ENCODE results near the gene FTSJ3. TPM values are rescaled to one million over a fixed set of nuclear protein-coding genes. Genes with fewer than 3 reads are reported as not detected.

Gene FTSJ3
- total RNA-seq, 5 donors from 2014 or later (not counting 1 experiment from before 2014, with no cell fraction given): 39.4 to 64.9 (median 53.3) TPM

DNA sequence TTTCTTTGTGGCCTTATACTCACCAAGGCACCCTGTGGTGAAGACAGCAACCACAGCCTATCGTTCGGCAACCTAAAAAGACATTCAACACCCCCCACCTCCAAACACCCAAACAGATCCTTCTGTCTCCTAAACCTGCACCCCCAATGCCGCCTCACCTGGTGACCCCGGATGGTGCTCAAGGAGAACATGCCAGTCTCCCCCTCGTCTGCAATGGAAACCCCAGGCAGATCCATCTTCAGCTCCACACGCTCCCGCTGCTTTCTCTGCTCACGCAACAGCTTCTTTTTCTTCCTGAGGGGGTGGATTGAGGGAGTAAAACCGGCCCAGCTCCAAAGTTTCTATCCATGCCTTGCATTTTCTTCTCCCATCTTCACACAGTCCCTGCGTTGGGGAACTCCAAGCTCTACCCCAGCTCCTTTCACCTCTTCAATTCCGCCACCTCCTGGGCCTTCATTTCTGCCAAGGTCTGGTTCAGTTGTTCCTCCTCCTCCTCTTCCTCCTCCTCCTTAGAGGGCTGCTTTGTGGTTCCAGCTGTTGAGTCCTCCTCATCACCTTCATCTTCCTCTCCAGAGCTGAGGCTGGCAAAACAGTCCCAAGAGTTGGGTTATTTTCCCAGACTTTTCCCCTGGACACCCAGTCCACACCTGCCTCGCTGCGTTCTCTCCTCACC is 3.7 kb downstream of the FTSJ3 start:
- DNase-seq: no peak
- H3K9me3 ChIP-seq: no peaks in the 10 kb centered on the region
- Mint-ChIP-seq H3K4me1 (peaks cover 49 to 76% (median 53%) of the 10 kb centered on the region in 3 donors), H3K27ac (peak overlapping the region; percentile 48 to 61), H3K4me3 (peak overlapping the region in 1 of 3 donors; percentile 31), H3K27me3 (no peaks in the 10 kb centered on the region), H3K36me3 (peaks cover 50% of the 10 kb centered on the region), H3K9me3 (no peaks in the 10 kb centered on the region)
- H3K4me1 ChIP-seq (ENCODE audit: control insufficient read depth in 1 of 2, extremely low read depth in 1 of 2, insufficient read depth in 2 of 2, low read length in 2 of 2): peaks cover 18 to 33% of the 10 kb centered on the region in 2 experiments
- H3K27ac ChIP-seq (ENCODE audit: low read length): no peak overlapping the region
- CTCF ChIA-PET: no interaction called here
- peaks cover 27 to 69% of the 10 kb centered on the region in 2 donors for H3K36me3 ChIP-seq (ENCODE audit: control insufficient read depth in 2 of 2, extremely low read depth in 1 of 2, insufficient read depth in 1 of 2, low read length in 1 of 2)
- POLR2A ChIA-PET: no interaction called here
- 96% methylated on average over 8 of the region's 13 CpGs for WGBS (ENCODE audit: insufficient coverage)
- H3K4me3 ChIP-seq (ENCODE audit: control insufficient read depth in 1 of 2, extremely low read depth in 1 of 2, low read length in 1 of 2): no peak overlapping the region
- ATAC-seq (replicated peaks in 1 of 4): no peak
- H3K27me3 ChIP-seq (replicated peaks in 1 of 2; ENCODE audit: control insufficient read depth in 2 of 2, extremely low read depth in 1 of 2, insufficient read depth in 2 of 2, low read length in 1 of 2): no peaks in the 10 kb centered on the region

DNA sequence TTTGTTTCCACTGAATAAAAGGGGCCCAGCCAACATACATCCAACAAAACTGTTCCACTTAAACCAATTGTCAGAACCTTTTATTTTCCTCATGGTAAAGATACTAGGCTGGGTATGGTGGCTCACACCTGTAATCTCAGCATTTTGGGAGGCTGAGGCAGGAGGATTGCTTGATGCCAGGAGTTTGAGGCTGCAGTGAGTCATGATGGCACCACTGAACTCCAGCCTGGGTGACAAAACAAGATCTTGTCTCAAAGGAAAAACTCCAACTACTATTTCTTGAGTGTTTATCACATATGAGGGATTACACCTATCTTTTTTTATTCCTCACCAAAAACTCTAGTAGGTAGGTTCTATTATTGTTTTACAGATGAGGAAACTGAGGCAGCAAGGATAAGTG is 4.9 kb downstream of the FTSJ3 start:
- H3K27ac ChIP-seq (ENCODE audit: low read length): no peak overlapping the region
- H3K36me3 Mint-ChIP-seq: peaks cover 62% of the 10 kb centered on the region
- peaks cover 27 to 79% of the 10 kb centered on the region in 2 donors for H3K36me3 ChIP-seq (ENCODE audit: control insufficient read depth in 2 of 2, extremely low read depth in 1 of 2, insufficient read depth in 1 of 2, low read length in 1 of 2)
- no peaks in the 10 kb centered on the region for H3K27me3 ChIP-seq (replicated peaks in 1 of 2; ENCODE audit: control insufficient read depth in 2 of 2, extremely low read depth in 1 of 2, insufficient read depth in 2 of 2, low read length in 1 of 2)
- H3K9me3 ChIP-seq: no peaks in the 10 kb centered on the region
- CTCF ChIA-PET: interaction anchor here in 1 of 2 donors (0.6 kb wide), 1 partner anchor 49 kb away, joined by 3 read pairs; the partner anchor contains the start of genes CCDC47 and DDX42
- H3K4me1 ChIP-seq (ENCODE audit: control insufficient read depth in 1 of 2, extremely low read depth in 1 of 2, insufficient read depth in 2 of 2, low read length in 2 of 2): peaks cover 7 to 24% of the 10 kb centered on the region in 2 experiments
- peak overlapping the region; percentile 2 to 82 for H3K27ac Mint-ChIP-seq
- peaks cover 38 to 68% (median 43%) of the 10 kb centered on the region in 3 donors for H3K4me1 Mint-ChIP-seq
- no peak for ATAC-seq (replicated peaks in 1 of 4)
- no peak overlapping the region for H3K4me3 ChIP-seq (ENCODE audit: control insufficient read depth in 1 of 2, extremely low read depth in 1 of 2, low read length in 1 of 2)
- H3K9me3 Mint-ChIP-seq: no peaks in the 10 kb centered on the region
- no peak overlapping the region for H3K4me3 Mint-ChIP-seq
- no peak for DNase-seq
- POLR2A ChIA-PET: no interaction called here
- H3K27me3 Mint-ChIP-seq: no peaks in the 10 kb centered on the region

- peak overlapping the region; percentile 72 to 82 for H3K27ac Mint-ChIP-seq
- CTCF ChIA-PET: no interaction called here
- peaks cover 29 to 86% of the 10 kb centered on the region in 2 donors for H3K36me3 ChIP-seq (ENCODE audit: control insufficient read depth in 2 of 2, extremely low read depth in 1 of 2, insufficient read depth in 1 of 2, low read length in 1 of 2)
- ATAC-seq (replicated peaks in 1 of 4) (no peak), DNase-seq (no peak)
- H3K4me3 Mint-ChIP-seq: peak overlapping the region in 2 of 3 donors; percentile 39 to 48
- H3K27ac ChIP-seq (ENCODE audit: low read length): no peak overlapping the region
- POLR2A ChIA-PET: interaction anchor here in 1 of 2 donors (0.6 kb wide), 1 partner anchor 22 kb away, joined by 5 read pairs; no protein-coding TSS in a partner anchor
- H3K9me3 ChIP-seq: no peaks in the 10 kb centered on the region
- H3K4me1 ChIP-seq (ENCODE audit: control insufficient read depth in 1 of 2, extremely low read depth in 1 of 2, insufficient read depth in 2 of 2, low read length in 2 of 2): peaks cover 7 to 24% of the 10 kb centered on the region in 2 experiments
- H3K27me3 ChIP-seq (replicated peaks in 1 of 2; ENCODE audit: control insufficient read depth in 2 of 2, extremely low read depth in 1 of 2, insufficient read depth in 2 of 2, low read length in 1 of 2): no peaks in the 10 kb centered on the region
- H3K36me3 Mint-ChIP-seq: peaks cover 67% of the 10 kb centered on the region
- 85% methylated on average over 2 of the region's 6 CpGs for WGBS (ENCODE audit: insufficient coverage)
- H3K27me3 Mint-ChIP-seq: no peaks in the 10 kb centered on the region
- peaks cover 35 to 61% (median 37%) of the 10 kb centered on the region in 3 donors for H3K4me1 Mint-ChIP-seq
- H3K9me3 Mint-ChIP-seq: no peaks in the 10 kb centered on the region
- no peak overlapping the region for H3K4me3 ChIP-seq (ENCODE audit: control insufficient read depth in 1 of 2, extremely low read depth in 1 of 2, low read length in 1 of 2)
Measured at GRCh38 chr17:63821804-63822203, 5.7 kb downstream of the FTSJ3 start.

GRCh38 chr17:63820963-63821561 is 6.4 kb downstream of the FTSJ3 start:
- POLR2A ChIA-PET: interaction anchor here in 1 of 2 donors (0.6 kb wide), 2 partner anchors 23 to 24 kb away, joined by 4 to 5 read pairs; no protein-coding TSS in a partner anchor

GRCh38 chr17:63819585-63820537 is 7.6 kb downstream of the FTSJ3 start:
- ATAC-seq (replicated peaks in 1 of 4) (peak in 3 of 4 experiments; percentile 32 to 55 (median 55)), DNase-seq (no peak)
- Mint-ChIP-seq H3K27me3 (no peaks in the 10 kb centered on the region), H3K4me1 (peaks cover 19 to 43% (median 24%) of the 10 kb centered on the region in 3 donors), H3K36me3 (peaks cover 73% of the 10 kb centered on the region), H3K27ac (peak overlapping the region; percentile 81 to 85), H3K4me3 (peak overlapping the region in 2 of 3 donors; percentile 17 to 43), H3K9me3 (no peaks in the 10 kb centered on the region)
- ChIA-PET POLR2A (interaction anchor here in 1 of 2 donors (0.6 kb wide), 1 partner anchor 23 kb away, joined by 6 read pairs; no protein-coding TSS in a partner anchor), CTCF (no interaction called here)
- H3K9me3 ChIP-seq: no peaks in the 10 kb centered on the region
- no peaks in the 10 kb centered on the region for H3K27me3 ChIP-seq (replicated peaks in 1 of 2; ENCODE audit: control insufficient read depth in 2 of 2, extremely low read depth in 1 of 2, insufficient read depth in 2 of 2, low read length in 1 of 2)
- 78% methylated on average over 17 of the region's 21 CpGs for WGBS (ENCODE audit: insufficient coverage)
- no peak overlapping the region for H3K27ac ChIP-seq (ENCODE audit: low read length)
- no peak overlapping the region for H3K4me3 ChIP-seq (ENCODE audit: control insufficient read depth in 1 of 2, extremely low read depth in 1 of 2, low read length in 1 of 2)
- peaks cover 25 to 95% of the 10 kb centered on the region in 2 donors for H3K36me3 ChIP-seq (ENCODE audit: control insufficient read depth in 2 of 2, extremely low read depth in 1 of 2, insufficient read depth in 1 of 2, low read length in 1 of 2)
- peaks cover 0 to 7% of the 10 kb centered on the region in 2 experiments for H3K4me1 ChIP-seq (ENCODE audit: control insufficient read depth in 1 of 2, extremely low read depth in 1 of 2, insufficient read depth in 2 of 2, low read length in 2 of 2)

More at GRCh38 chr17:63820963-63821561, 6.4 kb downstream of the FTSJ3 start:
- Histone ChIP-seq H3K36me3 (ENCODE audit: control insufficient read depth in 2 of 2, extremely low read depth in 1 of 2, insufficient read depth in 1 of 2, low read length in 1 of 2) (peaks cover 29 to 94% of the 10 kb centered on the region in 2 donors), H3K4me3 (ENCODE audit: control insufficient read depth in 1 of 2, extremely low read depth in 1 of 2, low read length in 1 of 2) (no peak overlapping the region), H3K4me1 (ENCODE audit: control insufficient read depth in 1 of 2, extremely low read depth in 1 of 2, insufficient read depth in 2 of 2, low read length in 2 of 2) (peaks cover 3 to 17% of the 10 kb centered on the region in 2 experiments), H3K9me3 (no peaks in the 10 kb centered on the region), H3K27ac (ENCODE audit: low read length) (no peak overlapping the region), H3K27me3 (replicated peaks in 1 of 2; ENCODE audit: control insufficient read depth in 2 of 2, extremely low read depth in 1 of 2, insufficient read depth in 2 of 2, low read length in 1 of 2) (no peaks in the 10 kb centered on the region)
- Mint-ChIP-seq H3K4me3 (peak overlapping the region in 1 of 3 donors; percentile 17), H3K27ac (peak overlapping the region in 1 of 2 donors; percentile 85), H3K9me3 (no peaks in the 10 kb centered on the region), H3K4me1 (peaks cover 28 to 53% (median 29%) of the 10 kb centered on the region in 3 donors), H3K27me3 (no peaks in the 10 kb centered on the region), H3K36me3 (peaks cover 70% of the 10 kb centered on the region)
- WGBS (ENCODE audit: insufficient coverage): 81% methylated on average over 4 of the region's 10 CpGs
- CTCF ChIA-PET: no interaction called here
- ATAC-seq (replicated peaks in 1 of 4) (no peak), DNase-seq (no peak)
